HEK293 (cell line): ENCODE measurements around the gene KHDRBS2.

Experiments
- CTCF ChIA-PET: fragments of 350-600 bp; formaldehyde crosslinking; extraction: SDS; loops from one replicate; lab custom pipeline; 2021; ENCODE audit warnings: antibody characterized with exemption; lab: Yijun Ruan, JAX
- POLR2A ChIA-PET: fragments of 300-600 bp; formaldehyde crosslinking; extraction: SDS; loops from one replicate; lab custom pipeline; 2020; ENCODE audit warnings: antibody characterized with exemption, inconsistent platforms; lab: Yijun Ruan, JAX
- H3K27ac ChIP-seq: fragments of 200-500 bp; sonication (Bioruptor generic); 2 replicates; pipeline ENCODE4 v1.5.1; 2014; ENCODE audit warnings: low read depth, low read length, control low read depth, inconsistent platforms; ENCODE audit errors: extremely low read depth
- H3K36me3 ChIP-seq, 2 experiments: fragments of 200-500 bp in 1 of 2; sonication (Bioruptor generic) in 1 of 2; 1 replicate in 1 of 2; 2 replicates in 1 of 2; pipeline ENCODE4 v1.5.1; 2014 to 2017; ENCODE audit warnings: inconsistent platforms in 2 of 2, low read length in 2 of 2; ENCODE audit not compliant: control insufficient read depth in 2 of 2, insufficient read depth in 1 of 2
- H3K4me1 ChIP-seq: fragments of 200-500 bp; sonication (Bioruptor generic); 2 replicates; pipeline ENCODE4 v1.5.1; 2014; ENCODE audit warnings: mild to moderate bottlenecking, low read length, inconsistent platforms; ENCODE audit not compliant: control insufficient read depth, insufficient read depth
- H3K4me3 ChIP-seq: 2 replicates; pipeline ENCODE4 v1.5.1; 2011; ENCODE audit warnings: low read depth, mild to moderate bottlenecking, control low read depth, low read length, moderate library complexity
- H3K9me3 ChIP-seq: fragments of 200-500 bp; sonication (Bioruptor generic); 2 replicates; pipeline ENCODE4 v1.5.1; 2014; ENCODE audit warnings: low read depth, low read length, inconsistent platforms; ENCODE audit not compliant: control insufficient read depth, insufficient read depth
- GLI2 ChIP-seq: fragments of 450-650 bp; formaldehyde crosslinking; IDR thresholded peaks from 2 replicates; pipeline ENCODE4; 2017; ENCODE audit warnings: missing biosample characterization, missing genetic modification characterization, low read depth, borderline replicate concordance
- ZBTB7A ChIP-seq: fragments of 450-650 bp; formaldehyde crosslinking; IDR thresholded peaks from 2 replicates; pipeline ENCODE4 v1.5.1; 2016; ENCODE audit warnings: low read depth, missing biosample characterization, missing genetic modification characterization
- ZNF148 ChIP-seq: fragments of 450-650 bp; formaldehyde crosslinking; IDR thresholded peaks from 2 replicates; pipeline ENCODE4 v1.5.0; 2017; ENCODE audit warnings: missing biosample characterization, missing genetic modification characterization, borderline replicate concordance
- ZNF16 ChIP-seq: fragments of 450-650 bp; formaldehyde crosslinking; IDR thresholded peaks from 2 replicates; pipeline ENCODE4 v1.5.1; 2016; ENCODE audit warnings: low read depth, missing biosample characterization, missing genetic modification characterization
- ZNF202 ChIP-seq: fragments of 450-650 bp; formaldehyde crosslinking; IDR thresholded peaks from 2 replicates; pipeline ENCODE4 v1.5.1; 2016; ENCODE audit warnings: missing biosample characterization, missing genetic modification characterization, borderline replicate concordance
- ZNF302 ChIP-seq: fragments of 450-650 bp; formaldehyde crosslinking; IDR thresholded peaks from 2 replicates; pipeline ENCODE4 v1.5.1; 2016; ENCODE audit warnings: missing biosample characterization, missing genetic modification characterization, low read depth
- ZNF311 ChIP-seq: fragments of 450-650 bp; formaldehyde crosslinking; IDR thresholded peaks from 2 replicates; pipeline ENCODE4 v1.5.1; 2017; ENCODE audit warnings: missing biosample characterization, missing genetic modification characterization, borderline replicate concordance
- ZNF354C ChIP-seq: fragments of 450-650 bp; formaldehyde crosslinking; IDR thresholded peaks from 2 replicates; pipeline ENCODE4 v1.5.1; 2016; ENCODE audit warnings: missing biosample characterization, missing genetic modification characterization, low read depth, borderline replicate concordance
- ZNF391 ChIP-seq: fragments of 450-650 bp; formaldehyde crosslinking; IDR thresholded peaks from 2 replicates; pipeline ENCODE4 v1.5.1; 2016; ENCODE audit warnings: low read depth, missing biosample characterization, missing genetic modification characterization, borderline replicate concordance
- ZNF501 ChIP-seq: fragments of 450-650 bp; formaldehyde crosslinking; IDR thresholded peaks from 2 replicates; pipeline ENCODE4 v1.5.1; 2016; ENCODE audit warnings: missing biosample characterization, missing genetic modification characterization
- ZNF548 ChIP-seq: fragments of 450-650 bp; formaldehyde crosslinking; IDR thresholded peaks from 2 replicates; pipeline ENCODE4 v1.5.1; 2016; ENCODE audit warnings: missing biosample characterization, missing genetic modification characterization
- ZNF560 ChIP-seq: fragments of 450-650 bp; formaldehyde crosslinking; IDR thresholded peaks from 2 replicates; pipeline ENCODE4 v1.5.1; 2017; ENCODE audit warnings: missing biosample characterization, missing genetic modification characterization, borderline replicate concordance
- ZNF610 ChIP-seq: fragments of 450-650 bp; formaldehyde crosslinking; IDR thresholded peaks from 2 replicates; pipeline ENCODE4 v1.5.1; 2016; ENCODE audit warnings: missing biosample characterization, missing genetic modification characterization, borderline replicate concordance
- ZNF704 ChIP-seq: fragments of 450-650 bp; formaldehyde crosslinking; IDR thresholded peaks from 2 replicates; pipeline ENCODE4 v1.5.1; 2016; ENCODE audit warnings: missing biosample characterization, missing genetic modification characterization
- ZNF785 ChIP-seq: fragments of 450-650 bp; formaldehyde crosslinking; IDR thresholded peaks from 2 replicates; pipeline ENCODE4 v1.5.1; 2016; ENCODE audit warnings: missing biosample characterization, missing genetic modification characterization
- ZNF791 ChIP-seq: fragments of 450-650 bp; formaldehyde crosslinking; IDR thresholded peaks from 2 replicates; pipeline ENCODE4 v1.5.1; 2016; ENCODE audit warnings: missing biosample characterization, missing genetic modification characterization
- TF ChIP-seq, protein P1 (sequence below): fragments of 450-650 bp; formaldehyde crosslinking; IDR thresholded peaks from 2 replicates; pipeline ENCODE4 v1.5.1; 2016; ENCODE audit warnings: missing biosample characterization, missing genetic modification characterization
- TF ChIP-seq, protein P2 (sequence below): fragments of 450-650 bp; formaldehyde crosslinking; IDR thresholded peaks from 2 replicates; pipeline ENCODE4 v1.5.1; 2017; ENCODE audit warnings: missing biosample characterization, mild to moderate bottlenecking, missing genetic modification characterization, moderate library complexity
- TF ChIP-seq, protein P3 (sequence below): fragments of 450-650 bp; formaldehyde crosslinking; IDR thresholded peaks from 2 replicates; pipeline ENCODE4 v1.5.1; 2016; ENCODE audit warnings: missing biosample characterization, missing genetic modification characterization

KHDRBS2 gene

GRCh38 chr6:62102387-62102786, 183.6 kb downstream of the KHDRBS2 start:
- CTCF ChIA-PET, result no interaction called here
- no peak overlapping the region for H3K27ac ChIP-seq
- no peaks in the 10 kb centered on the region for H3K9me3 ChIP-seq
- no peaks in the 10 kb centered on the region for H3K4me1 ChIP-seq
- POLR2A ChIA-PET, result no interaction called here
- H3K4me3 ChIP-seq, result no peak overlapping the region
- no peak for TF ChIP-seq ZNF148 (tag by site-specific recombination)
- no peak for TF ChIP-seq GLI2 (tag by site-specific recombination)
- TF ChIP-seq ZNF704 (tag by site-specific recombination), result no peak
- TF ChIP-seq, protein P1, sequence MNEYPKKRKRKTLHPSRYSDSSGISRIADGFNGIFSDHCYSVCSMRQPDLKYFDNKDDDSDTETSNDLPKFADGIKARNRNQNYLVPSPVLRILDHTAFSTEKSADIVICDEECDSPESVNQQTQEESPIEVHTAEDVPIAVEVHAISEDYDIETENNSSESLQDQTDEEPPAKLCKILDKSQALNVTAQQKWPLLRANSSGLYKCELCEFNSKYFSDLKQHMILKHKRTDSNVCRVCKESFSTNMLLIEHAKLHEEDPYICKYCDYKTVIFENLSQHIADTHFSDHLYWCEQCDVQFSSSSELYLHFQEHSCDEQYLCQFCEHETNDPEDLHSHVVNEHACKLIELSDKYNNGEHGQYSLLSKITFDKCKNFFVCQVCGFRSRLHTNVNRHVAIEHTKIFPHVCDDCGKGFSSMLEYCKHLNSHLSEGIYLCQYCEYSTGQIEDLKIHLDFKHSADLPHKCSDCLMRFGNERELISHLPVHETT, result no peak
- no peak for TF ChIP-seq ZNF791 (tag by site-specific recombination)
- no peak for TF ChIP-seq ZNF202
- no peak for TF ChIP-seq ZNF548 (tag by site-specific recombination)
- no peak for TF ChIP-seq ZNF785 (tag by site-specific recombination)
- no peak for TF ChIP-seq ZNF560 (tag by site-specific recombination)
- TF ChIP-seq ZNF354C (tag by site-specific recombination), result no peak
- no peak for TF ChIP-seq ZBTB7A (tag by site-specific recombination)
- no peaks in the 10 kb centered on the region for H3K36me3 ChIP-seq

DNA sequence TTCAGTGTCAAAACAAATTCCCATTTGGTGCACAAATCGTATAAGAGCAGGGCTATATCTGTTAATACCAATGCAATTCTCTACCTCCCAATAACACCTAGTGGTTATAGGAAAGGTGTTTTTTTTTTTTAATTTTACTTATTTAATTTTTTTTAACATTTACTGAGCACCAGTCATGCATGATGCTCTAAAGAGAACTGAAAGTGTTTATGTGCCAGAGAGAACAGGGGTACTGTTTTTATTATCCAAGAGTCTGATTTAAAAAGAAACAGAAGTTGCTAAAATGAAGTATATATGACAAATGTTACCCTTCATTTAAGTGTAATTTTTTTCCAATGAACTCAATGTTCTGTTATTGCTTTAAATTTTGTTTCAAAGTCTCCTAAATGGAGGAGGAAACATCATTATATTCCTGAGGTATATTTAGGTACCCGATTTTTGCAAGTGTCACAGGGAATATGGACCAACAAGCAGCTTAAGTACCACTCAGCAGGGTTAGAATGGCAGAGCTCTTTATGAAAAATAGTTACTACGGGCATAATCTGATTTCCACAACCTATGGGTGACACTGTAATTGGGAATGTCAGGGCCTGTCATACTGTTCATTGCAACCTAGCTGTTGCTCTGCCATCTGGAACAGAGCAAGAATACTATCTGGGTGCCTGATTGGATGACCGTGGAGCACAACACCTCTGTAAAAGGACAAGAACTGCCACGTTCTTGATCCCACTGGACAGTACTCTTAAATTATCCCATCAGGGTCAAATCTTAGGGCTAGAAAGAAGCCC, 195.4 kb downstream of the KHDRBS2 start:
- no peak overlapping the region for H3K27ac ChIP-seq
- ChIA-PET CTCF (no interaction called here), POLR2A (no interaction called here)
- H3K9me3 ChIP-seq, result no peaks in the 10 kb centered on the region
- H3K4me3 ChIP-seq, result no peak overlapping the region
- H3K4me1 ChIP-seq, result no peaks in the 10 kb centered on the region
- no peaks in the 10 kb centered on the region for H3K36me3 ChIP-seq
- TF ChIP-seq ZNF391 (tag by site-specific recombination), result no peak
- TF ChIP-seq ZNF16 (tag by site-specific recombination), result no peak
- TF ChIP-seq, all 188 proteins: peak for 0

- ChIA-PET POLR2A (no interaction called here), CTCF (no interaction called here)
- H3K4me3 ChIP-seq, result no peak overlapping the region
- no peaks in the 10 kb centered on the region for H3K9me3 ChIP-seq
- no peak for TF ChIP-seq ZNF610 (tag by site-specific recombination)
- no peak for TF ChIP-seq ZNF501
- TF ChIP-seq ZNF302 (tag by site-specific recombination), result no peak
- TF ChIP-seq, protein P2, sequence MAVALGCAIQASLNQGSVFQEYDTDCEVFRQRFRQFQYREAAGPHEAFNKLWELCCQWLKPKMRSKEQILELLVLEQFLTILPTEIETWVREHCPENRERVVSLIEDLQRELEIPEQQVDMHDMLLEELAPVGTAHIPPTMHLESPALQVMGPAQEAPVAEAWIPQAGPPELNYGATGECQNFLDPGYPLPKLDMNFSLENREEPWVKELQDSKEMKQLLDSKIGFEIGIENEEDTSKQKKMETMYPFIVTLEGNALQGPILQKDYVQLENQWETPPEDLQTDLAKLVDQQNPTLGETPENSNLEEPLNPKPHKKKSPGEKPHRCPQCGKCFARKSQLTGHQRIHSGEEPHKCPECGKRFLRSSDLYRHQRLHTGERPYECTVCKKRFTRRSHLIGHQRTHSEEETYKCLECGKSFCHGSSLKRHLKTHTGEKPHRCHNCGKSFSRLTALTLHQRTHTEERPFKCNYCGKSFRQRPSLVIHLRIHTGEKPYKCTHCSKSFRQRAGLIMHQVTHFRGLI, result no peak
- TF ChIP-seq, protein P3, sequence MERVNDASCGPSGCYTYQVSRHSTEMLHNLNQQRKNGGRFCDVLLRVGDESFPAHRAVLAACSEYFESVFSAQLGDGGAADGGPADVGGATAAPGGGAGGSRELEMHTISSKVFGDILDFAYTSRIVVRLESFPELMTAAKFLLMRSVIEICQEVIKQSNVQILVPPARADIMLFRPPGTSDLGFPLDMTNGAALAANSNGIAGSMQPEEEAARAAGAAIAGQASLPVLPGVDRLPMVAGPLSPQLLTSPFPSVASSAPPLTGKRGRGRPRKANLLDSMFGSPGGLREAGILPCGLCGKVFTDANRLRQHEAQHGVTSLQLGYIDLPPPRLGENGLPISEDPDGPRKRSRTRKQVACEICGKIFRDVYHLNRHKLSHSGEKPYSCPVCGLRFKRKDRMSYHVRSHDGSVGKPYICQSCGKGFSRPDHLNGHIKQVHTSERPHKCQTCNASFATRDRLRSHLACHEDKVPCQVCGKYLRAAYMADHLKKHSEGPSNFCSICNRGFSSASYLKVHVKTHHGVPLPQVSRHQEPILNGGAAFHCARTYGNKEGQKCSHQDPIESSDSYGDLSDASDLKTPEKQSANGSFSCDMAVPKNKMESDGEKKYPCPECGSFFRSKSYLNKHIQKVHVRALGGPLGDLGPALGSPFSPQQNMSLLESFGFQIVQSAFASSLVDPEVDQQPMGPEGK, result no peak
- TF ChIP-seq ZNF785 (tag by site-specific recombination), result no peak
- TF ChIP-seq ZNF311 (tag by site-specific recombination), result no peak
- H3K4me1 ChIP-seq, result no peaks in the 10 kb centered on the region
- H3K27ac ChIP-seq, result no peak overlapping the region
- H3K36me3 ChIP-seq, result no peaks in the 10 kb centered on the region
Measured at GRCh38 chr6:62089781-62090180, 196.2 kb downstream of the KHDRBS2 start.
